ENCODE data around the gene HSBP1L1. TPM values are rescaled to one million over a fixed set of nuclear protein-coding genes. Genes with fewer than 3 reads are reported as not detected.

Gene HSBP1L1
- total RNA-seq, 2 experiments from 2014 or later, result 0.50 to 1.5 TPM

- ChIA-PET POLR2A (no interaction called here), CTCF (interaction anchor here (1.0 kb wide), 1 partner anchor 24 kb away, joined by 3 read pairs; no protein-coding TSS in a partner anchor)
- no peak for ATAC-seq
- peaks cover 35% of the 10 kb centered on the region for H3K4me1 Mint-ChIP-seq (ENCODE audit: low read depth)
- H3K4me3 Mint-ChIP-seq, result no peak overlapping the region
- no peaks in the 10 kb centered on the region for H3K9me3 Mint-ChIP-seq (ENCODE audit: insufficient read depth)
- peaks cover 3% of the 10 kb centered on the region for H3K36me3 Mint-ChIP-seq (ENCODE audit: low read depth)
- H3K27ac Mint-ChIP-seq, result no peak overlapping the region
- H3K27me3 Mint-ChIP-seq (ENCODE audit: low read depth), result peaks cover 7% of the 10 kb centered on the region
- no peak for DNase-seq
Measured at GRCh38 chr18:79960921-79961526, 3.4 kb upstream of the HSBP1L1 start.

DNA sequence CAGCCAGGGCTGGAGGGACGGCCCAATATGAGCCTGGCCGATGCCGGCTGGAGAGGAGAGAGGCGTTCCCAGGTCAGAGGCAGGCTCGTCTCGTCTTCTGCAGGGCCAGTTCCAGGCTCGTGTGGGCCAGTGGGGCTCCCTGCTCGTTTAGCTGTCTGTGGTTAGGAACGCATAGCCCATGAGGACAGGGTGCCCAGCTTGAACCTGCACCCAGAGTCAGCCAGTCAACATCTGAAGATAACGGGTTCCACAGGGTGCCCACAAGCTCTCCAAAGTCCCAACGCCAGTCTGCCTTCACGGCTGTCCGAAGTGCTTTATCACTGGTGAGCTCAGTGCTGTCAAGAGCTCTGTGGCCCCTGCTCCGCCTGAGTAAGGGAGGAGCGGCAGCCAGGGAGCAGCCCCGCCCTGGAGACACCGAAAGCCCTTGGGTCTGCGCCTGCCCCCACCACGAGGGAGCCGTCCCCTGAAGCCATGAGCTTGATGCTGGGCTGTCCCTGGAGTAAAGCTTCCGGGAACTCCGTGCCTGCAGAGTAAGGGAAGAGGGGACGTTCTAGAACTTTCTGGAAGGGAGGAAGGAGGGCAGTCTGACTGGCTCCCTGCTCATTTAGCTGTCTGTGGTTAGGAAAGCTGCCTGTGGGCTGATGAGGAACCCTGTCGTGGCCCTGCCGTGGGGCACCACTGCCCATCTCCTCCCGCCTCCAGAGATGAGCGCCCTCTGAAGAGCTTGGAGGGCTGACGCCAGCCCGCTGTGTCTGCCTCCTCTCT, 2.7 kb upstream of the HSBP1L1 start:
- DNase-seq (no peak), ATAC-seq (no peak)
- no peak overlapping the region for H3K4me3 Mint-ChIP-seq
- no peak overlapping the region for H3K27ac Mint-ChIP-seq
- no peaks in the 10 kb centered on the region for H3K9me3 Mint-ChIP-seq (ENCODE audit: insufficient read depth)
- peaks cover 35% of the 10 kb centered on the region for H3K4me1 Mint-ChIP-seq (ENCODE audit: low read depth)
- CTCF ChIA-PET, result interaction anchor here (1.0 kb wide), 1 partner anchor 23 kb away, joined by 3 read pairs; no protein-coding TSS in a partner anchor
- POLR2A ChIA-PET, result no interaction called here
- peaks cover 3% of the 10 kb centered on the region for H3K36me3 Mint-ChIP-seq (ENCODE audit: low read depth)
- H3K27me3 Mint-ChIP-seq (ENCODE audit: low read depth), result peaks cover 6% of the 10 kb centered on the region

DNA sequence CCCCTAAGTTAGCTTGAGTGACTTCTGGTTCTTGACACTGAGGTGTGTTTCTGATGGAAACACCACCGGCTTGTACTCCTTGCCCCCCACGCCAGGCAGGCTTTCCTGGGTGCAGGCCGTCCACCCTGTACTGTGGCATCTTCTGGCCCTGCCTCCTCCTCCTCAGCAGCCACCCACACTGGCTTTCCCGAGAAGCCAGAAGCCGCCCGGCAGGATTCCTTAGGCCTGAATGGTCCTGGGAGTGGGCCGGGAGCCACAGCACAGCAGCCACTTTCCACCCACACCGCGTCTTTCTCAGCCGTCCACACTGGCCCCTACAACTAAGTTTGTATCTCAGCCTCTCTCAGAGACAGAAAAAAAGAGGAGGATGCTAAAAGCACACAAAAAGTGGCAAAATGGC, 2.1 kb upstream of the HSBP1L1 start:
- DNase-seq, result no peak
- Mint-ChIP-seq H3K4me1 (ENCODE audit: low read depth) (peaks cover 35% of the 10 kb centered on the region), H3K27me3 (ENCODE audit: low read depth) (peaks cover 6% of the 10 kb centered on the region), H3K9me3 (ENCODE audit: insufficient read depth) (no peaks in the 10 kb centered on the region), H3K4me3 (no peak overlapping the region), H3K36me3 (ENCODE audit: low read depth) (peaks cover 5% of the 10 kb centered on the region), H3K27ac (no peak overlapping the region)
- no peak for ATAC-seq
- ChIA-PET CTCF (no interaction called here), POLR2A (no interaction called here)

DNA sequence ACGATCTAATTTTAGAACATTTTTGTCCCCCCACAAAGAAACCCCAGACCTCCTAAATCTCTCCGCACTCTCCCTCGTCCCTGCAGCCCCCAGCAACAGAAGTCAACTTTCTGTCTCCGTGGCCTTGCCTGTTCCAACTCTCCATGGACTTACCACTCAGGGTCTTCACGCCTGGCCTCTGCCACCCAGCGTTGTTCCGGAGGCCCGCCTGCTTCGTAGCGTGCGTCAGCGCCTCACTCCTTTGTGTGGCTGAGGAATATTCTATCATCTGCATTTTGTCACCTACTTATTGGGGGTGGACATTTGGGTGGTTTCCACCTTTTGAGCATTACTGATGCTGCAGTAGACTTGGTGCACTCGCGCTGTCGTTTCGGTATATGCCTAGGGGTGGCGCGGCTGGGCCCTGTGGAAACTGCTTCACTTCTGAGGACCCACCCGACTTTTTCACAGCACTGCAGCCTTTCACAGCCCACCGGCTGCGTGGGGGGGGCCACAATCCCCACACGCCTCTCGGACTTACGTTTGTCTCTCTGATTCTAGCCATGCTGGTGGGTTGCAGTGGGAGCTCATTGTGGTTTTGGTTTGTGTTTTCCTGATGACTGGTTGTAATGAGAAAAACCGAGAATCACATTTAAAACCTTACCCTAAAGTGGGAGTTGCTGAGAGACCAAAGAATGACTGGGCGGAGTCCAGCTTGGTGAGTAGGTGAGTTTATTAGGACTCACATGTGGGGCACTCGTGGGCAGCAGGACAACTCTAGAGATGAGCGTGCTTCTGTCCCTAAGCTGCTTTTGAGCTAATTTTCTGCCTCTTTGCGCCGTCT, 1.4 kb upstream of the HSBP1L1 start:
- H3K27ac Mint-ChIP-seq, result peak overlapping the region; percentile 5
- H3K4me1 Mint-ChIP-seq (ENCODE audit: low read depth), result peaks cover 35% of the 10 kb centered on the region

DNA sequence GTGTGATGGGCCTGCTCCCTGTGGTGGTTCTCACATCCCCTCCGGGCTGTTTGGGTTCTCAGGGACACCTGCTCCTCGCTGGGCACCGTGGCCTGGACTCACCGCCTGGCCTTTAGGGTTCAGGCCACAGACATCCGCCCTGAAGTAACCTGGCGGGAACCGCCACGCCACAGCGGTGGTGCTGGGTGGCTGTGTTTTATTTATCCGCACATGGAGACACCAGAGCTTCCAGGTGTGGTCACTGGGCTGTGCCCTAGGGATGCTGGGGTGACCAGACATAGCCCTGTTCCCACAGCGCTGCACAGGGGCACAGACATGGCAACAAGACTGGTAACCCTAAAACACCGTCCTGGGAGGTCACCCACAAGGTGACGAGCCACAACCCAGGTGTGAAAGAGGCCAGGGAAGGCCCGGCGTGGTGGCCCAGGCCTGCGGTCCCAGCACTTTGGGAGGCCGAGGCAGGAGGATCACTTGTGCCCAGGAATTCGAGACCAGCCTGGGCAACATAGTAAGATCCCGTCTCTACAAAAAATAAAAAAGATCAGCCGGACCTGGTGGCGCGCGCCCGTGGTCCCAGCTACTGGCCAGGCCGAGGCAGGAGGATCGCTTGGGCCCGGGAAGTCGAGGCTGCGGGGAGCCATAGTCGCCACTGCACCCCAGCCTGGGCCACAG, 649 bp upstream of the HSBP1L1 start:
- H3K4me1 Mint-ChIP-seq (ENCODE audit: low read depth), result peaks cover 35% of the 10 kb centered on the region
- no peaks in the 10 kb centered on the region for H3K9me3 Mint-ChIP-seq (ENCODE audit: insufficient read depth)
- POLR2A ChIA-PET, result interaction anchor here (1.8 kb wide), 1 partner anchor 12 kb away, joined by 6 read pairs; the partner anchor contains the start of gene SLC66A2
- H3K27ac Mint-ChIP-seq, result no peak overlapping the region
- H3K4me3 Mint-ChIP-seq, result peak overlapping the region; percentile 22
- peaks cover 5% of the 10 kb centered on the region for H3K36me3 Mint-ChIP-seq (ENCODE audit: low read depth)
- DNase-seq (no peak), ATAC-seq (no peak)
- CTCF ChIA-PET, result interaction anchor here (0.9 kb wide), 1 partner anchor 21 kb away, joined by 5 read pairs; no protein-coding TSS in a partner anchor
- peaks cover 6% of the 10 kb centered on the region for H3K27me3 Mint-ChIP-seq (ENCODE audit: low read depth)

More for the DNA sequence above, 1.4 kb upstream of the HSBP1L1 start:
- peaks cover 5% of the 10 kb centered on the region for H3K36me3 Mint-ChIP-seq (ENCODE audit: low read depth)
- peaks cover 6% of the 10 kb centered on the region for H3K27me3 Mint-ChIP-seq (ENCODE audit: low read depth)
- POLR2A ChIA-PET, result interaction anchor here (1.8 kb wide), 1 partner anchor 11 kb away, joined by 6 read pairs; the partner anchor contains the start of gene SLC66A2
- DNase-seq (peak; percentile 45), ATAC-seq (no peak)
- H3K9me3 Mint-ChIP-seq (ENCODE audit: insufficient read depth), result no peaks in the 10 kb centered on the region
- CTCF ChIA-PET, result interaction anchor here (0.9 kb wide), 1 partner anchor 22 kb away, joined by 5 read pairs; no protein-coding TSS in a partner anchor
- peak overlapping the region; percentile 10 for H3K4me3 Mint-ChIP-seq

GRCh38 chr18:79965119-79965902, 868 bp downstream of the HSBP1L1 start:
- ChIA-PET POLR2A (interaction anchor here (0.7 kb wide), 1 partner anchor 279 kb away, joined by 3 read pairs; no protein-coding TSS in a partner anchor), CTCF (interaction anchor here (0.8 kb wide), 1 partner anchor 12 kb away, joined by 3 read pairs; no protein-coding TSS in a partner anchor)
- H3K27me3 Mint-ChIP-seq (ENCODE audit: low read depth), result peaks cover 6% of the 10 kb centered on the region
- H3K4me3 Mint-ChIP-seq, result peak overlapping the region; percentile 55
- H3K9me3 Mint-ChIP-seq (ENCODE audit: insufficient read depth), result no peaks in the 10 kb centered on the region
- H3K4me1 Mint-ChIP-seq (ENCODE audit: low read depth), result peaks cover 32% of the 10 kb centered on the region
- DNase-seq (no peak), ATAC-seq (no peak)
- H3K36me3 Mint-ChIP-seq (ENCODE audit: low read depth), result peaks cover 10% of the 10 kb centered on the region
- H3K27ac Mint-ChIP-seq, result no peak overlapping the region

DNA sequence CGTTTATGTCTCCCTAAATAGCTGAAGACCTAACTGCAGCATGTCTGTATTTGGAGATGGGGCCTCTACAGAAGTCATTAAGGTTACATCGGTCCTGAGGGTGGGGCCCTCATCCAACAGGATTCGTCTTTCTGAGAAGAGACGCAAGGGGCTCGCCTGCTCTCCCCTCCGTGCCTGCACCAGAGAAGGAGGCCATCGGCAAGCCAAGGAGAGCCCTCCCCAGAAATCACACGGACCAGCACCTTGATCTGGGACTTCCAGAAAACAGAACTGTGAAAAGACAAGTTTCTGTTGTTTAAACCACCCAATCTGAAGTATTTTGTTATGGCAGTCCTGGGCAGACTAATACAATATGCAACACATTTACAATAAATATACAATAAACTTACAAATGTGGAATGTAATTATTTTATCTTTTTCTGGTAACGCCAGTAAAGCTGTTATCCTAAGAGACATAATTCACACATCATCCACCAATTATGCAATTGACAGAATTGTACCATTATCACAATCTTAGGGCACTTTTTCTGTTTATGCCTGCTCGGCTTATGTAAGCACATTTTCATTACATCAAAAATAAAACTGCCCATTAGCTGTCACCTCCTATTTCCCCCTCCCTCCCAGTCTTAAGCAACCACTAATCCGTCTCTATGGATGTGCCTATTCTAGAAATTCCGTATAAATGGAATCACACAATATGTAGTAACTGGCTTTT, 6.1 kb downstream of the HSBP1L1 start:
- ChIA-PET POLR2A (no interaction called here), CTCF (no interaction called here)
- no peak overlapping the region for H3K4me3 Mint-ChIP-seq
- H3K4me1 Mint-ChIP-seq (ENCODE audit: low read depth), result peaks cover 5% of the 10 kb centered on the region
- no peak overlapping the region for H3K27ac Mint-ChIP-seq
- no peaks in the 10 kb centered on the region for H3K27me3 Mint-ChIP-seq (ENCODE audit: low read depth)
- DNase-seq (no peak), ATAC-seq (no peak)
- peaks cover 46% of the 10 kb centered on the region for H3K36me3 Mint-ChIP-seq (ENCODE audit: low read depth)
- no peaks in the 10 kb centered on the region for H3K9me3 Mint-ChIP-seq (ENCODE audit: insufficient read depth)

DNA sequence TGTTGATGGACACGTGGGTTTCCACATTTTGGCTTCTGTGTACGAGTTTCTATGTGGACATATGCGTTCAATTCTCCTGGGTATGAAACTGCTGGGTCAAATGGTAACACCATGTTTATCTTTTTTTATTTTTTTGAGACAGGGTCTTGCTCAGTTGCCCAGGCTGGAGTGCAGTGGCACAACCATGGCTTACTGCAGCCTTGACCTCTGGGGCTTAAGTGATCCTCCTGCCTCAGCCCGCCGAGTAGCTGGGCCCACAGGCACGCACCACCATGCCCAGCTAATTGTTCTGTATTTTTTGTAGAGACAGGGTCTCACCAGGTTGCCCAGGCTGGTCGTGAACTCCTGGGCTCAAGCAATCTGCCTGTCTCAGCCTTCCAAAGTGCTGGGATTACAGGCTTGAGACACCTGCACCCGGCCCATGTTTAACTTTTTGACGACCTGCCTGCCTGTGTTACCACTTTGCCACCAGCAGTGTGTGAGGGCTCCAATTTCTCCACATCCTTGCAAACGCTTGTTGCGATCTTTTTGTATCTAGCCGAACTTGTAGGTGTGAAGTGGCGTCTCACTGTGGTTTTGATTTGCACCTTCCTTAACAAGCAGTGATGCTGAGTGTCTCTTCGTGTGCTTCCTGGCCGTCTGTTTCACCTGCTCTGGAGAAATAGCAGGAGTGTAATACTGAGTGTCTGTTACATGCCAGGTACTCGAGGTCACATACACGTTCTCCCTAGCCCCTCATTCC, 6.9 kb downstream of the HSBP1L1 start:
- ChIA-PET POLR2A (no interaction called here), CTCF (no interaction called here)
- no peak for DNase-seq
- ATAC-seq, result no peak
- no peaks in the 10 kb centered on the region for H3K27me3 Mint-ChIP-seq (ENCODE audit: low read depth)
- H3K4me1 Mint-ChIP-seq (ENCODE audit: low read depth), result peaks cover 3% of the 10 kb centered on the region
- H3K27ac Mint-ChIP-seq, result no peak overlapping the region
- H3K4me3 Mint-ChIP-seq, result no peak overlapping the region
- H3K9me3 Mint-ChIP-seq (ENCODE audit: insufficient read depth), result no peaks in the 10 kb centered on the region
- peaks cover 50% of the 10 kb centered on the region for H3K36me3 Mint-ChIP-seq (ENCODE audit: low read depth)

GRCh38 chr18:79971986-79972385, 7.5 kb downstream of the HSBP1L1 start:
- H3K4me3 Mint-ChIP-seq, result no peak overlapping the region
- ATAC-seq (no peak), DNase-seq (no peak)
- H3K36me3 Mint-ChIP-seq (ENCODE audit: low read depth), result peaks cover 49% of the 10 kb centered on the region
- no peak overlapping the region for H3K27ac Mint-ChIP-seq
- peaks cover 3% of the 10 kb centered on the region for H3K4me1 Mint-ChIP-seq (ENCODE audit: low read depth)
- H3K27me3 Mint-ChIP-seq (ENCODE audit: low read depth), result no peaks in the 10 kb centered on the region
- POLR2A ChIA-PET, result no interaction called here
- CTCF ChIA-PET, result no interaction called here
- no peaks in the 10 kb centered on the region for H3K9me3 Mint-ChIP-seq (ENCODE audit: insufficient read depth)

- Mint-ChIP-seq H3K36me3 (ENCODE audit: low read depth) (peaks cover 52% of the 10 kb centered on the region), H3K9me3 (ENCODE audit: insufficient read depth) (no peaks in the 10 kb centered on the region), H3K4me3 (no peak overlapping the region), H3K27ac (no peak overlapping the region), H3K4me1 (ENCODE audit: low read depth) (peaks cover 3% of the 10 kb centered on the region), H3K27me3 (ENCODE audit: low read depth) (no peaks in the 10 kb centered on the region)
- ATAC-seq (no peak), DNase-seq (no peak)
- POLR2A ChIA-PET, result no interaction called here
- CTCF ChIA-PET, result no interaction called here
Measured at GRCh38 chr18:79972720-79973119, 8.3 kb downstream of the HSBP1L1 start.
